ENCODE results near the gene CYB5A.

The CYB5A gene

GRCh38 chr18:74203811-74204210 is 88.0 kb downstream of the CYB5A start:
- no peak for DNase-seq

All from stimulated activated CD4-positive, alpha-beta T cell treated with anti-CD3 and anti-CD28 coated beads, Interleukin-4, amount 100 ng/mL, for 1 hour (primary cell).